ENCODE measurements around the gene TMEM52. TPM values are rescaled to one million over a fixed set of nuclear protein-coding genes. Genes with fewer than 3 reads are reported as not detected.
A peak's percentile ranks its signal among the peaks of the same experiment; 100 is the strongest.

The TMEM52 gene
- 1 to 10 TPM; 2.6 to 2.7 TPM for total RNA-seq
- polyA plus RNA-seq, result 10 to 100 TPM in 1 of 2 donors, 1 to 10 TPM in 1; 3.2 to 13.1 TPM

- Histone ChIP-seq H3K9ac (ENCODE audit: low read depth in 1 of 2, low read length in 2 of 2) (no peak within 1 kb of the TSS), H3K27ac (ENCODE audit: low read depth in 1 of 2, low read length in 2 of 2) (peak within 1 kb of the TSS; percentile 2 to 46), H3K4me3 (ENCODE audit: low read depth in 1 of 3, low read length in 3 of 3) (peak within 1 kb of the TSS in 2 of 3 donors; percentile 13 to 56), H3K36me3 (ENCODE audit: control insufficient read depth in 4 of 4, insufficient read depth in 3 of 4, low read depth in 1 of 4, low read length in 3 of 4) (no peaks in the 10 kb centered on the region), H3K27me3 (ENCODE audit: control insufficient read depth in 4 of 4, insufficient read depth in 4 of 4, low read length in 3 of 4) (no peaks in the 10 kb centered on the region), H3K9me3 (ENCODE audit: control insufficient read depth in 4 of 4, low read length in 3 of 4) (no peaks in the 10 kb centered on the region), H3K4me1 (ENCODE audit: control insufficient read depth in 4 of 4, insufficient read depth in 4 of 4, low read length in 3 of 4) (peaks cover 21 to 33% (median 26%) of the 10 kb centered on the region in 4 donors)
- 2% methylated on average over 44 of the region's 44 CpGs for WGBS
- no peak for DNase-seq (ENCODE audit: low spot score)
- TF ChIP-seq, protein P1, sequence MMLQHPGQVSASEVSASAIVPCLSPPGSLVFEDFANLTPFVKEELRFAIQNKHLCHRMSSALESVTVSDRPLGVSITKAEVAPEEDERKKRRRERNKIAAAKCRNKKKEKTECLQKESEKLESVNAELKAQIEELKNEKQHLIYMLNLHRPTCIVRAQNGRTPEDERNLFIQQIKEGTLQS (IDR thresholded peaks at IDR 0.05), result no peak
- TF ChIP-seq CTCF (IDR thresholded peaks at IDR 0.05; ENCODE audit: low read depth, low read length, missing input control) (no peak), ZBTB33 (IDR thresholded peaks at IDR 0.05) (no peak), GABPA (IDR thresholded peaks at IDR 0.05 in 1 of 2, conservative IDR thresholded peaks at IDR 0.05 in 1 of 2) (no peak), EGR1 (IDR thresholded peaks at IDR 0.05; ENCODE audit: low read depth in 2 of 2) (no peak), HNF4A (conservative IDR thresholded peaks at IDR 0.05) (no peak), NR2F2 (IDR thresholded peaks at IDR 0.05) (no peak), RAD21 (IDR thresholded peaks at IDR 0.05) (no peak), RXRA (IDR thresholded peaks at IDR 0.05) (no peak), YY1 (IDR thresholded peaks at IDR 0.05) (no peak)
Measured at GRCh38 chr1:1918901-1919303, at the start of gene TMEM52. TSS of gene TMEM52 (minus strand) at chr1:1919279. CDS start at chr1:1919265, 14 bp downstream.

GRCh38 chr1:1967879-1968278 is 48.8 kb upstream of the TMEM52 start:
- H3K36me3 ChIP-seq (ENCODE audit: control insufficient read depth in 4 of 4, insufficient read depth in 3 of 4, low read depth in 1 of 4, low read length in 3 of 4), result no peaks in the 10 kb centered on the region
- no peak overlapping the region for H3K4me3 ChIP-seq (ENCODE audit: low read depth in 1 of 3, low read length in 3 of 3)
- WGBS, result 78% methylated on average over 3 of the region's 3 CpGs
- DNase-seq (ENCODE audit: low spot score), result no peak
- no peaks in the 10 kb centered on the region for H3K4me1 ChIP-seq (ENCODE audit: control insufficient read depth in 4 of 4, insufficient read depth in 4 of 4, low read length in 3 of 4)
- no peak for TF ChIP-seq HNF4A (conservative IDR thresholded peaks at IDR 0.05)
- TF ChIP-seq, protein P1 (IDR thresholded peaks at IDR 0.05), result no peak
- TF ChIP-seq FOXA2 (IDR thresholded peaks at IDR 0.05), result no peak
- TF ChIP-seq YY1 (IDR thresholded peaks at IDR 0.05), result no peak
- no peak for TF ChIP-seq FOXA1 (IDR thresholded peaks at IDR 0.05)
- TF ChIP-seq HNF4G (IDR thresholded peaks at IDR 0.05), result no peak
- TF ChIP-seq ZBTB33 (IDR thresholded peaks at IDR 0.05), result no peak
- TF ChIP-seq SP1 (IDR thresholded peaks at IDR 0.05), result no peak
- TF ChIP-seq RAD21 (IDR thresholded peaks at IDR 0.05), result no peak
- no peak for TF ChIP-seq EGR1 (IDR thresholded peaks at IDR 0.05; ENCODE audit: low read depth in 2 of 2)
- TF ChIP-seq, protein P2, sequence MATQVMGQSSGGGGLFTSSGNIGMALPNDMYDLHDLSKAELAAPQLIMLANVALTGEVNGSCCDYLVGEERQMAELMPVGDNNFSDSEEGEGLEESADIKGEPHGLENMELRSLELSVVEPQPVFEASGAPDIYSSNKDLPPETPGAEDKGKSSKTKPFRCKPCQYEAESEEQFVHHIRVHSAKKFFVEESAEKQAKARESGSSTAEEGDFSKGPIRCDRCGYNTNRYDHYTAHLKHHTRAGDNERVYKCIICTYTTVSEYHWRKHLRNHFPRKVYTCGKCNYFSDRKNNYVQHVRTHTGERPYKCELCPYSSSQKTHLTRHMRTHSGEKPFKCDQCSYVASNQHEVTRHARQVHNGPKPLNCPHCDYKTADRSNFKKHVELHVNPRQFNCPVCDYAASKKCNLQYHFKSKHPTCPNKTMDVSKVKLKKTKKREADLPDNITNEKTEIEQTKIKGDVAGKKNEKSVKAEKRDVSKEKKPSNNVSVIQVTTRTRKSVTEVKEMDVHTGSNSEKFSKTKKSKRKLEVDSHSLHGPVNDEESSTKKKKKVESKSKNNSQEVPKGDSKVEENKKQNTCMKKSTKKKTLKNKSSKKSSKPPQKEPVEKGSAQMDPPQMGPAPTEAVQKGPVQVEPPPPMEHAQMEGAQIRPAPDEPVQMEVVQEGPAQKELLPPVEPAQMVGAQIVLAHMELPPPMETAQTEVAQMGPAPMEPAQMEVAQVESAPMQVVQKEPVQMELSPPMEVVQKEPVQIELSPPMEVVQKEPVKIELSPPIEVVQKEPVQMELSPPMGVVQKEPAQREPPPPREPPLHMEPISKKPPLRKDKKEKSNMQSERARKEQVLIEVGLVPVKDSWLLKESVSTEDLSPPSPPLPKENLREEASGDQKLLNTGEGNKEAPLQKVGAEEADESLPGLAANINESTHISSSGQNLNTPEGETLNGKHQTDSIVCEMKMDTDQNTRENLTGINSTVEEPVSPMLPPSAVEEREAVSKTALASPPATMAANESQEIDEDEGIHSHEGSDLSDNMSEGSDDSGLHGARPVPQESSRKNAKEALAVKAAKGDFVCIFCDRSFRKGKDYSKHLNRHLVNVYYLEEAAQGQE (IDR thresholded peaks at IDR 0.05), result no peak
- TF ChIP-seq CTCF (IDR thresholded peaks at IDR 0.05; ENCODE audit: low read depth, low read length, missing input control), result no peak
- TF ChIP-seq RXRA (IDR thresholded peaks at IDR 0.05), result no peak
- TF ChIP-seq JUND (IDR thresholded peaks at IDR 0.05), result no peak
- TF ChIP-seq, protein P3, sequence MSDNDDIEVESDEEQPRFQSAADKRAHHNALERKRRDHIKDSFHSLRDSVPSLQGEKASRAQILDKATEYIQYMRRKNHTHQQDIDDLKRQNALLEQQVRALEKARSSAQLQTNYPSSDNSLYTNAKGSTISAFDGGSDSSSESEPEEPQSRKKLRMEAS (IDR thresholded peaks at IDR 0.05), result no peak
- TF ChIP-seq NR2F2 (IDR thresholded peaks at IDR 0.05), result no peak
- no peak for TF ChIP-seq TAF1 (conservative IDR thresholded peaks at IDR 0.05)
- TF ChIP-seq GABPA (IDR thresholded peaks at IDR 0.05 in 1 of 2, conservative IDR thresholded peaks at IDR 0.05 in 1 of 2), result no peak
- peaks cover 0 to 2% (median 0%) of the 10 kb centered on the region in 4 donors for H3K27me3 ChIP-seq (ENCODE audit: control insufficient read depth in 4 of 4, insufficient read depth in 4 of 4, low read length in 3 of 4)
- no peak overlapping the region for H3K27ac ChIP-seq (ENCODE audit: low read depth in 1 of 2, low read length in 2 of 2)
- no peak overlapping the region for H3K9ac ChIP-seq (ENCODE audit: low read depth in 1 of 2, low read length in 2 of 2)
- no peaks in the 10 kb centered on the region for H3K9me3 ChIP-seq (ENCODE audit: control insufficient read depth in 4 of 4, low read length in 3 of 4)
